ENCODE data around the gene LRCH4. TPM values are rescaled to one million over a fixed set of nuclear protein-coding genes. Genes with fewer than 3 reads are reported as not detected.

Gene LRCH4
- total RNA-seq, 2 experiments from 2014 or later, result 313 to 317 TPM

DNA sequence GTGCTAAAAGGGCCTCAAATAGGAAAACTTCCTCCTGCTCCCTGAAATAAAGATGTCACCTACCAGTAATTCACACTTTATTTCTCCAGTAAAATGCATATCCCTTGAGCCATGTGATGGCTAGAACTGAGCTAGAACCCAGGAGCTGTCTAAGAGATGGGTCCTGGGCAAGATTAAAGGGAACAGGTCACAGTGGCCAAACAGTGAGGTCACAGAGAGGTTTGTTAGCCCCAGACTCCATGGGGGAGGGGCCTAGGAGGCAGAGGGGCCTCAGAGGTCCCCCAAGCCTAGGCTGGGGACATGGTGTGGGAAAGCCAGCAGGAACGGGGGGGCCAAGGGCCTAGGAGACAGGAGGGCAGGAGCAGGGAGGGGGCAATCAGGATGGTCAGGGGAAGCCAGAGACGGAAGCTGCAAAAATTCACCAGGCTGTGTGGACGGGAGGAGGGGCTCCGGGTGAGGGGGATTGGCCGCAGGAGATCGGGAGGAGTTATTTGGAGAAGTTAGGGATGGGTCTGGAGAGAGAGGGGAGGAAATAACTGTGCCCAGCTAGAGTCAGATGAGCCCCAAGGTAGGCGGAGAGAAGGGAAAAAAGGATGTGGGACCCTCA lies 3.5 kb upstream of the LRCH4 start:
- H3K4me1 ChIP-seq (ENCODE audit: insufficient read depth, low read length), result peaks cover 22% of the 10 kb centered on the region
- no peaks in the 10 kb centered on the region for H3K9me3 ChIP-seq (ENCODE audit: control insufficient read depth in 1 of 2, insufficient read depth in 1 of 2, low read length in 2 of 2)
- H3K27me3 ChIP-seq (ENCODE audit: control insufficient read depth in 1 of 2, insufficient read depth in 2 of 2, low read length in 2 of 2), result peaks cover 0 to 5% of the 10 kb centered on the region in 2 experiments
- ChIA-PET POLR2A (interaction anchor here (0.7 kb wide), 1 partner anchor 16 kb away, joined by 4 read pairs; no protein-coding TSS in a partner anchor), CTCF (interaction anchor here (1.2 to 1.7 kb wide), 2 partner anchors 21 to 116 kb away, joined by 3 to 5 read pairs; no protein-coding TSS in a partner anchor)
- Mint-ChIP-seq H3K4me3 (peak overlapping the region; percentile 65), H3K4me1 (ENCODE audit: low read depth) (peaks cover 16% of the 10 kb centered on the region), H3K9me3 (no peaks in the 10 kb centered on the region), H3K27ac (no peak overlapping the region), H3K36me3 (ENCODE audit: low read depth) (peaks cover 6% of the 10 kb centered on the region), H3K27me3 (no peaks in the 10 kb centered on the region)
- H3K27ac ChIP-seq (ENCODE audit: low read depth in 1 of 2, low read length in 2 of 2), result no peak overlapping the region
- no peak overlapping the region for H3K4me3 ChIP-seq (ENCODE audit: low read length)
- TF ChIP-seq, protein P1, sequence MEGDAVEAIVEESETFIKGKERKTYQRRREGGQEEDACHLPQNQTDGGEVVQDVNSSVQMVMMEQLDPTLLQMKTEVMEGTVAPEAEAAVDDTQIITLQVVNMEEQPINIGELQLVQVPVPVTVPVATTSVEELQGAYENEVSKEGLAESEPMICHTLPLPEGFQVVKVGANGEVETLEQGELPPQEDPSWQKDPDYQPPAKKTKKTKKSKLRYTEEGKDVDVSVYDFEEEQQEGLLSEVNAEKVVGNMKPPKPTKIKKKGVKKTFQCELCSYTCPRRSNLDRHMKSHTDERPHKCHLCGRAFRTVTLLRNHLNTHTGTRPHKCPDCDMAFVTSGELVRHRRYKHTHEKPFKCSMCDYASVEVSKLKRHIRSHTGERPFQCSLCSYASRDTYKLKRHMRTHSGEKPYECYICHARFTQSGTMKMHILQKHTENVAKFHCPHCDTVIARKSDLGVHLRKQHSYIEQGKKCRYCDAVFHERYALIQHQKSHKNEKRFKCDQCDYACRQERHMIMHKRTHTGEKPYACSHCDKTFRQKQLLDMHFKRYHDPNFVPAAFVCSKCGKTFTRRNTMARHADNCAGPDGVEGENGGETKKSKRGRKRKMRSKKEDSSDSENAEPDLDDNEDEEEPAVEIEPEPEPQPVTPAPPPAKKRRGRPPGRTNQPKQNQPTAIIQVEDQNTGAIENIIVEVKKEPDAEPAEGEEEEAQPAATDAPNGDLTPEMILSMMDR (IDR thresholded peaks at IDR 0.05), result no peak
- intact Hi-C loops (cut with DNase I, micrococcal nuclease), result no loop called here
- DNase-seq (no peak), ATAC-seq (ENCODE audit: poor library complexity) (no peak)
- H3K36me3 ChIP-seq (ENCODE audit: insufficient read depth, low read length), result no peaks in the 10 kb centered on the region

DNA sequence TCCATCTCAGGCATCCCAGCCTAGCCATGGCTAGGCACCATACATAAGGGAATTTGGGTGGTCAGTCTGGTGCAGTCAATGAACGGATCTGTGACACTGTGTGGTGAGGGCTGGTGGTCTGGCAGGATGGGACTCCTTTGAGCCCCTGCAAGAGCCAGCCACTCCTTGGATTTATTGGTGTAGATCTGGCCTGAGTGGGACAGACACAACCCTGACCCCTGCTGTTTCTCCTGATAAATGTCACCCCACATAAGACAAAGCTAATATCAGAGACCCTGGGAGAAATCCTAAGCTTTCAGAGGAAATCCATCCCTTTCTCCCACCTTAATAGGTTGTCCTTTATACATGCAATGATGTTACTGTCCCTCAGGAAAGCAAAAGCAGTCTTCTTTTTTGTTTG lies 2.5 kb upstream of the LRCH4 start:
- peak overlapping the region; percentile 81 for H3K4me3 Mint-ChIP-seq
- ATAC-seq (ENCODE audit: poor library complexity) (no peak), DNase-seq (peak in 2 of 14 experiments; percentile 39 to 49)
- Histone ChIP-seq H3K27me3 (ENCODE audit: control insufficient read depth in 1 of 2, insufficient read depth in 2 of 2, low read length in 2 of 2) (peaks cover 0 to 5% of the 10 kb centered on the region in 2 experiments), H3K36me3 (ENCODE audit: insufficient read depth, low read length) (no peaks in the 10 kb centered on the region), H3K27ac (ENCODE audit: low read depth in 1 of 2, low read length in 2 of 2) (no peak overlapping the region), H3K9me3 (ENCODE audit: control insufficient read depth in 1 of 2, insufficient read depth in 1 of 2, low read length in 2 of 2) (no peaks in the 10 kb centered on the region), H3K4me3 (ENCODE audit: low read length) (no peak overlapping the region), H3K4me1 (ENCODE audit: insufficient read depth, low read length) (peaks cover 30% of the 10 kb centered on the region)
- peaks cover 23% of the 10 kb centered on the region for H3K4me1 Mint-ChIP-seq (ENCODE audit: low read depth)
- CTCF ChIA-PET, result interaction anchor here (0.7 to 1.7 kb wide), 7 partner anchors 10 to 160 kb away, joined by 3 to 5 read pairs (median 3); no protein-coding TSS in a partner anchor
- H3K9me3 Mint-ChIP-seq, result no peaks in the 10 kb centered on the region
- H3K27me3 Mint-ChIP-seq, result no peaks in the 10 kb centered on the region
- H3K27ac Mint-ChIP-seq, result peak overlapping the region; percentile 54
- intact Hi-C loops (cut with DNase I, micrococcal nuclease), result loop anchor here in 1 of 2 experiments (1.0 kb wide), 1 partner anchor 24 kb away; no protein-coding TSS in a partner anchor
- POLR2A ChIA-PET, result interaction anchor here (1.2 kb wide), 1 partner anchor 20 kb away, joined by 3 read pairs; no protein-coding TSS in a partner anchor
- H3K36me3 Mint-ChIP-seq (ENCODE audit: low read depth), result peaks cover 12% of the 10 kb centered on the region
- TF ChIP-seq, protein P1 (IDR thresholded peaks at IDR 0.05), result peak; percentile 48

DNA sequence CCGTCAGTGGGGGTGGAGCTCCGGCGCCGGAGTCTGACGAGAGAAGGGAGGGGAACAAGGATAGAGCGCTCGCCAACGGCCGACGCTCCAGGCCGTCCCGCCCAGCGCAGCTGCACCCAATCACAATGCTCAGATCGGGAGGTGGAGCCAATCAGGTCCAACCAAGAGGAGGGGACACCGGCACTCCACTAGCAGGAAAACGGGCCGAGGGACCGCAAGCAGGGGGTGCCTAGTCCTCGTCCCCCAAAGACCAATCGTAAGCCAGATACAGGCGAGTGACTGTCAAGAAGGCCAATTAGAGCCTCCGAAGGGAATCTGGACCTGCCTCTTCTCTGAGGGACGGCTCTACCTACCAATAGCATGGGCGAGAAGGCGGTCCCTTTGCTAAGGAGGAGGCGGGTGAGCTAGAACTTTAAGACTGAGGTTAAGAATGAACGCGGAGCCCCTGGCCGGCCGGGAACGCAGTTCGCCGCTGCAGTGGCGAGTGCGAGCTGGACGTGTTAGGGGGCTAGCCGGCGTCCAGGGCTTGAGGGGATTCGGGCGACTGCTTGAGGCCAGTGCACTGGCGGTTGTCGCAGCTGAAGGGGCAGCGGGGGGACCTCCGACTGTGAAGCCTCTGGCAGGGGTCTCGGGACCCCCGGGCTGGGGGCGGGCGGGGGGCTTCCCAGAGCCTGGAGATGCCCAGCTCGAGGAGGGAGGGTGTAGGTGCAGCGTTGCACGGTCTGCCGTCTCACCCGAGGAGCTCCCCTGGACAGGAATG lies 517 bp upstream of the LRCH4 start, which contains the start of gene FBXO24:
FBXO24 (plus strand) TSS at position 63 of the 760 bp plus-strand sequence; CDS start at position 361, 298 bp downstream.
- ATAC-seq (ENCODE audit: poor library complexity), result peak; percentile 82
- intact Hi-C loops (cut with DNase I, micrococcal nuclease), result loop anchor here (1.0 to 2.0 kb wide), 5 partner anchors 16 to 48 kb away; partner anchors contain the start of genes AGFG2 (in 1 of the 2) and MOSPD3 (in 1 of the 2)
- Histone ChIP-seq H3K27me3 (ENCODE audit: control insufficient read depth in 1 of 2, insufficient read depth in 2 of 2, low read length in 2 of 2) (peaks cover 0 to 5% of the 10 kb centered on the region in 2 experiments), H3K9me3 (ENCODE audit: control insufficient read depth in 1 of 2, insufficient read depth in 1 of 2, low read length in 2 of 2) (no peaks in the 10 kb centered on the region), H3K36me3 (ENCODE audit: insufficient read depth, low read length) (peaks cover 17% of the 10 kb centered on the region), H3K4me3 (ENCODE audit: low read length) (peak within 1 kb of the TSS; percentile 95), H3K27ac (ENCODE audit: low read depth in 1 of 2, low read length in 2 of 2) (peak within 1 kb of the TSS; percentile 93 to 96), H3K4me1 (ENCODE audit: insufficient read depth, low read length) (peaks cover 50% of the 10 kb centered on the region)
- no peaks in the 10 kb centered on the region for H3K27me3 Mint-ChIP-seq
- TF ChIP-seq, protein P1 (IDR thresholded peaks at IDR 0.05), result no peak
- H3K4me3 Mint-ChIP-seq, result peak within 1 kb of the TSS; percentile 97
- peaks cover 35% of the 10 kb centered on the region for H3K4me1 Mint-ChIP-seq (ENCODE audit: low read depth)
- no peaks in the 10 kb centered on the region for H3K9me3 Mint-ChIP-seq
- DNase-seq, result peak; percentile 98 to 100 (median 99)
- ChIA-PET CTCF (interaction anchor here (0.6 to 2.1 kb wide), 7 partner anchors 17 to 119 kb away, joined by 3 to 8 read pairs (median 4); partner anchors contain the start of gene MOSPD3), POLR2A (interaction anchor here (0.6 to 4.9 kb wide), 45 partner anchors 9 to 1028 kb away, joined by 3 to 113 read pairs (median 7); partner anchors contain the start of genes AGFG2, GIGYF1, GNB2 and GPC2)
- no peak within 1 kb of the TSS for H3K27ac Mint-ChIP-seq
- peaks cover 17% of the 10 kb centered on the region for H3K36me3 Mint-ChIP-seq (ENCODE audit: low read depth)
